ENCODE measurements around the gene GSTK1. TPM values are rescaled to one million over a fixed set of nuclear protein-coding genes. Genes with fewer than 3 reads are reported as not detected.

GSTK1 gene
- total and polyA plus RNA-seq, 10 of the 15 experiments (the other 5 are each of a cell fraction or from before 2014, with no cell fraction given) = 76.2 to 166 (median 127) TPM

DNA sequence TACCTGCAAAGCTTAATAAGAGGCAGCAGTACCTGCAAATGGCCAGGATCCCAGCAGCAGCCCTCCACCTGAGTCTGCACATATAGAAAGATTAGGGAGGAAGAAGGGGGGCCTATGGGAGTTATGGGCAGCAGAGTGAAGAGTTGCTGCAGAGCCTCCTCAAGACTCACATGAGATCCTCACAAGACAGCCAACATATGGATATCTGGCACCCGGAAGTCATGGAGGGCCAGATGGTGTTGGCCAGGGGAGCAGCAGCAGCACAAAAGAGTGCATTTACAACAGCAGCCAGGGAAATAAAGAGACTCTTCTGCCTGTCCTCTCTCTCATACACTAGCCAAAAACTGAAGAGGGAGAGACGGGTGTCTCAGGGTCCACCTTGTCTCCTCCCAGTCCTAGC is 45.4 kb upstream of the GSTK1 start (continued):
- TF ChIP-seq, protein P1, sequence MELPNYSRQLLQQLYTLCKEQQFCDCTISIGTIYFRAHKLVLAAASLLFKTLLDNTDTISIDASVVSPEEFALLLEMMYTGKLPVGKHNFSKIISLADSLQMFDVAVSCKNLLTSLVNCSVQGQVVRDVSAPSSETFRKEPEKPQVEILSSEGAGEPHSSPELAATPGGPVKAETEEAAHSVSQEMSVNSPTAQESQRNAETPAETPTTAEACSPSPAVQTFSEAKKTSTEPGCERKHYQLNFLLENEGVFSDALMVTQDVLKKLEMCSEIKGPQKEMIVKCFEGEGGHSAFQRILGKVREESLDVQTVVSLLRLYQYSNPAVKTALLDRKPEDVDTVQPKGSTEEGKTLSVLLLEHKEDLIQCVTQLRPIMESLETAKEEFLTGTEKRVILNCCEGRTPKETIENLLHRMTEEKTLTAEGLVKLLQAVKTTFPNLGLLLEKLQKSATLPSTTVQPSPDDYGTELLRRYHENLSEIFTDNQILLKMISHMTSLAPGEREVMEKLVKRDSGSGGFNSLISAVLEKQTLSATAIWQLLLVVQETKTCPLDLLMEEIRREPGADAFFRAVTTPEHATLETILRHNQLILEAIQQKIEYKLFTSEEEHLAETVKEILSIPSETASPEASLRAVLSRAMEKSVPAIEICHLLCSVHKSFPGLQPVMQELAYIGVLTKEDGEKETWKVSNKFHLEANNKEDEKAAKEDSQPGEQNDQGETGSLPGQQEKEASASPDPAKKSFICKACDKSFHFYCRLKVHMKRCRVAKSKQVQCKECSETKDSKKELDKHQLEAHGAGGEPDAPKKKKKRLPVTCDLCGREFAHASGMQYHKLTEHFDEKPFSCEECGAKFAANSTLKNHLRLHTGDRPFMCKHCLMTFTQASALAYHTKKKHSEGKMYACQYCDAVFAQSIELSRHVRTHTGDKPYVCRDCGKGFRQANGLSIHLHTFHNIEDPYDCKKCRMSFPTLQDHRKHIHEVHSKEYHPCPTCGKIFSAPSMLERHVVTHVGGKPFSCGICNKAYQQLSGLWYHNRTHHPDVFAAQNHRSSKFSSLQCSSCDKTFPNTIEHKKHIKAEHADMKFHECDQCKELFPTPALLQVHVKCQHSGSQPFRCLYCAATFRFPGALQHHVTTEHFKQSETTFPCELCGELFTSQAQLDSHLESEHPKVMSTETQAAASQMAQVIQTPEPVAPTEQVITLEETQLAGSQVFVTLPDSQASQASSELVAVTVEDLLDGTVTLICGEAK (IDR thresholded peaks at IDR 0.05; ENCODE audit: borderline replicate concordance) = no peak
- TF ChIP-seq ATF7 (IDR thresholded peaks at IDR 0.05; ENCODE audit: low read depth) = no peak

DNA sequence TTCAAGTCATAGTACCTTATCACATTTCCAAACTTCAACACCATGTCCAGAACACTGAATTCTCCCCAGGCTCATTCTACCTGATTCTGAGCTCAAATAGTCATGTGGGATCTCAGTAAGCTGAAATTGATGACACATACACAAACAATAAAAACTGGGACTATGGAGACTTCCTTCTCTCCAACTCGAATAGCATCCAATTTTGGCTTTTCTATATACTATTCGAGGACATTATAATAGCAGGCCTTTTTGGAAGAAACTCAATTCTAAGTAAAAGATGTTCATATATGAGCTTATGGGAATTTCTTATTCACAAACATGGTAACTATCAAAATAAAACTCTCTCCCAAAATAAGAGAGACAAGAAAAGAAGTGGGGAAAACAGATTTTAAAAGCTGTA is 42.0 kb upstream of the GSTK1 start:
- Histone ChIP-seq H3K27me3 (replicated peaks in 1 of 2; ENCODE audit: control insufficient read depth in 2 of 2, insufficient read depth in 2 of 2, low read length in 1 of 2) (peaks cover 0 to 6% of the 10 kb centered on the region in 2 experiments), H3K79me2 (ENCODE audit: control insufficient read depth, insufficient read depth, low read length) (no peaks in the 10 kb centered on the region), H3K9me3 (replicated peaks; ENCODE audit: control insufficient read depth, insufficient read depth, low read length) (no peaks in the 10 kb centered on the region), H3K36me3 (ENCODE audit: control insufficient read depth in 2 of 2, insufficient read depth in 2 of 2, low read length in 1 of 2) (no peaks in the 10 kb centered on the region), H4K20me1 (ENCODE audit: control insufficient read depth, insufficient read depth) (no peaks in the 10 kb centered on the region), H3K27ac (ENCODE audit: control insufficient read depth, insufficient read depth) (no peak overlapping the region), H3K4me1 (ENCODE audit: control insufficient read depth, insufficient read depth, low read length) (no peaks in the 10 kb centered on the region), H3K4me2 (ENCODE audit: control insufficient read depth, insufficient read depth) (no peak overlapping the region), H3K4me3 (no peak overlapping the region), H3K9ac (ENCODE audit: control insufficient read depth, insufficient read depth, low read length) (no peak overlapping the region), H2AFZ (ENCODE audit: control insufficient read depth, low read depth, low read length) (no peak overlapping the region)
- POLR2A ChIA-PET = no interaction called here
- RAD21 ChIA-PET (ENCODE audit: unreplicated experiment) = interaction anchor here (2.8 kb wide), 1 partner anchor 212 kb away, joined by 10 read pairs; no protein-coding TSS in a partner anchor
- CTCF ChIA-PET = interaction anchor here (0.7 to 11.5 kb wide), 2 partner anchors 213 to 515 kb away, joined by 3 to 434 read pairs; no protein-coding TSS in a partner anchor
- SMC1A ChIA-PET (ENCODE audit: uncharacterized antibody, unreplicated experiment) = interaction anchor here (1.1 to 2.2 kb wide), 3 partner anchors 19 to 220 kb away, joined by 4 to 7 read pairs (median 5); no protein-coding TSS in a partner anchor
- FAIRE-seq = no peak
- intact Hi-C loops (cut with micrococcal nuclease; ENCODE audit: unreplicated experiment) (no loop called here), in situ Hi-C loops (cut with MboI) (no loop called here)
- DNase-seq (ENCODE audit: low read depth, low spot score) = no peak
- no TSS peak for BruUV-seq (replicated peaks)
- 0% methylated on average over 2 of the region's 2 CpGs for WGBS (ENCODE audit: insufficient coverage, insufficient replicate concordance, low lambda C conversion rate, missing lambda C conversion rate)
- ATAC-seq = no peak
- TF ChIP-seq JUNB (IDR thresholded peaks at IDR 0.05) (no peak), NFXL1 (IDR thresholded peaks at IDR 0.05; ENCODE audit: borderline replicate concordance) (no peak), NFYA (IDR thresholded peaks at IDR 0.05; ENCODE audit: borderline replicate concordance, low read depth, low read length) (no peak), NR2F1 (conservative IDR thresholded peaks at IDR 0.05) (no peak), EED (IDR thresholded peaks at IDR 0.05; ENCODE audit: low read depth) (no peak), MTA2 (IDR thresholded peaks at IDR 0.05; ENCODE audit: low read depth) (no peak), WRNIP1 (IDR thresholded peaks at IDR 0.05; ENCODE audit: borderline replicate concordance, low read depth, low read length) (no peak), IKZF1 (conservative IDR thresholded peaks at IDR 0.05) (no peak), ZNF217 (IDR thresholded peaks at IDR 0.05) (no peak)
- TF ChIP-seq, protein P2, sequence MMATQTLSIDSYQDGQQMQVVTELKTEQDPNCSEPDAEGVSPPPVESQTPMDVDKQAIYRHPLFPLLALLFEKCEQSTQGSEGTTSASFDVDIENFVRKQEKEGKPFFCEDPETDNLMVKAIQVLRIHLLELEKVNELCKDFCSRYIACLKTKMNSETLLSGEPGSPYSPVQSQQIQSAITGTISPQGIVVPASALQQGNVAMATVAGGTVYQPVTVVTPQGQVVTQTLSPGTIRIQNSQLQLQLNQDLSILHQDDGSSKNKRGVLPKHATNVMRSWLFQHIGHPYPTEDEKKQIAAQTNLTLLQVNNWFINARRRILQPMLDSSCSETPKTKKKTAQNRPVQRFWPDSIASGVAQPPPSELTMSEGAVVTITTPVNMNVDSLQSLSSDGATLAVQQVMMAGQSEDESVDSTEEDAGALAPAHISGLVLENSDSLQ (IDR thresholded peaks at IDR 0.05) = no peak
- TF ChIP-seq, protein P3, sequence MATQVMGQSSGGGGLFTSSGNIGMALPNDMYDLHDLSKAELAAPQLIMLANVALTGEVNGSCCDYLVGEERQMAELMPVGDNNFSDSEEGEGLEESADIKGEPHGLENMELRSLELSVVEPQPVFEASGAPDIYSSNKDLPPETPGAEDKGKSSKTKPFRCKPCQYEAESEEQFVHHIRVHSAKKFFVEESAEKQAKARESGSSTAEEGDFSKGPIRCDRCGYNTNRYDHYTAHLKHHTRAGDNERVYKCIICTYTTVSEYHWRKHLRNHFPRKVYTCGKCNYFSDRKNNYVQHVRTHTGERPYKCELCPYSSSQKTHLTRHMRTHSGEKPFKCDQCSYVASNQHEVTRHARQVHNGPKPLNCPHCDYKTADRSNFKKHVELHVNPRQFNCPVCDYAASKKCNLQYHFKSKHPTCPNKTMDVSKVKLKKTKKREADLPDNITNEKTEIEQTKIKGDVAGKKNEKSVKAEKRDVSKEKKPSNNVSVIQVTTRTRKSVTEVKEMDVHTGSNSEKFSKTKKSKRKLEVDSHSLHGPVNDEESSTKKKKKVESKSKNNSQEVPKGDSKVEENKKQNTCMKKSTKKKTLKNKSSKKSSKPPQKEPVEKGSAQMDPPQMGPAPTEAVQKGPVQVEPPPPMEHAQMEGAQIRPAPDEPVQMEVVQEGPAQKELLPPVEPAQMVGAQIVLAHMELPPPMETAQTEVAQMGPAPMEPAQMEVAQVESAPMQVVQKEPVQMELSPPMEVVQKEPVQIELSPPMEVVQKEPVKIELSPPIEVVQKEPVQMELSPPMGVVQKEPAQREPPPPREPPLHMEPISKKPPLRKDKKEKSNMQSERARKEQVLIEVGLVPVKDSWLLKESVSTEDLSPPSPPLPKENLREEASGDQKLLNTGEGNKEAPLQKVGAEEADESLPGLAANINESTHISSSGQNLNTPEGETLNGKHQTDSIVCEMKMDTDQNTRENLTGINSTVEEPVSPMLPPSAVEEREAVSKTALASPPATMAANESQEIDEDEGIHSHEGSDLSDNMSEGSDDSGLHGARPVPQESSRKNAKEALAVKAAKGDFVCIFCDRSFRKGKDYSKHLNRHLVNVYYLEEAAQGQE (IDR thresholded peaks at IDR 0.05; ENCODE audit: low read depth, low read length) = no peak
